Spinal cord (tissue), 10 donors: ENCODE data around the gene RGS7. TPM values are rescaled to one million over a fixed set of nuclear protein-coding genes. Genes with fewer than 3 reads are reported as not detected.

ENCODE experiments used
- DNase-seq, 6 donors: peaks; one replicate each; pipeline versions ENCODE4 v3.0.0 to v3.0.0-alpha.2; 2013 to 2015; ENCODE audit warnings: low spot score in 6 of 6, low read depth in 4 of 6
- H3K27ac ChIP-seq: one replicate; pipeline ENCODE4 v1.5.1; 2013; ENCODE audit warnings: low read depth, low read length, control low read depth
- H3K27me3 ChIP-seq: one replicate; pipeline ENCODE4 v1.6.1; 2013; ENCODE audit warnings: low read length; ENCODE audit not compliant: control insufficient read depth, insufficient read depth
- H3K36me3 ChIP-seq: one replicate; pipeline ENCODE4 v1.6.1; 2013; ENCODE audit warnings: low read length; ENCODE audit not compliant: control insufficient read depth, insufficient read depth
- H3K4me1 ChIP-seq: one replicate; pipeline ENCODE4 v1.6.1; 2013; ENCODE audit warnings: low read length; ENCODE audit not compliant: control insufficient read depth, insufficient read depth
- H3K4me3 ChIP-seq: one replicate; pipeline ENCODE4 v1.5.1; 2013; ENCODE audit warnings: low read depth, low read length, control low read depth
- H3K9me3 ChIP-seq: one replicate; pipeline ENCODE4 v1.6.1; 2013; ENCODE audit warnings: low read length; ENCODE audit not compliant: control insufficient read depth, insufficient read depth
- WGBS: methylation state at CpG from one replicate; pipeline ENCODE4 v1.1.5; 2013; ENCODE audit warnings: missing lambda C conversion rate; ENCODE audit not compliant: insufficient coverage; 5-methylcytosine and 5-hydroxymethylcytosine counted together
- polyA plus RNA-seq, 2 donors: library from polyadenylated mRNA; unstranded; fragments of 120-200 nt; gene quantifications; one replicate each; pipeline ENCODE4 v1.2.1, GENCODE V29; 2013; ENCODE audit not compliant: insufficient read length in 2 of 2
- total RNA-seq, 2 donors: library from RNA; depleted of rRNA in 1 of 2; stranded (reverse); fragments of 120-200 nt in 1 of 2; fragments of >200 nt in 1 of 2; gene quantifications; one replicate each; pipeline versions ENCODE4 v1.2.3 to v1.2.4, GENCODE V29; 2013 to 2014
- donor health status: healthy.

RGS7 gene
- total and polyA plus RNA-seq, 4 donors, result 9.5 to 44.1 (median 31.3) TPM

GRCh38 chr1:240804475-240804874 is 552.5 kb downstream of the RGS7 start:
- Histone ChIP-seq H3K4me3 (no peak overlapping the region), H3K4me1 (no peaks in the 10 kb centered on the region), H3K27ac (no peak overlapping the region), H3K36me3 (no peaks in the 10 kb centered on the region), H3K27me3 (no peaks in the 10 kb centered on the region), H3K9me3 (no peaks in the 10 kb centered on the region)
- 20% methylated on average over 1 of the region's 2 CpGs for WGBS
- no peak for DNase-seq

- H3K27me3 ChIP-seq, result no peaks in the 10 kb centered on the region
- no peak overlapping the region for H3K27ac ChIP-seq
- no peak for DNase-seq
- H3K9me3 ChIP-seq, result no peaks in the 10 kb centered on the region
- no peaks in the 10 kb centered on the region for H3K4me1 ChIP-seq
- no peak overlapping the region for H3K4me3 ChIP-seq
- no peaks in the 10 kb centered on the region for H3K36me3 ChIP-seq
These were observed 553.9 kb downstream of the RGS7 start for GRCh38 chr1:240803151-240803550.

GRCh38 chr1:240802271-240802670 is 554.7 kb downstream of the RGS7 start:
- DNase-seq, result no peak
- Histone ChIP-seq H3K4me3 (no peak overlapping the region), H3K27me3 (no peaks in the 10 kb centered on the region), H3K4me1 (no peaks in the 10 kb centered on the region), H3K9me3 (no peaks in the 10 kb centered on the region), H3K27ac (no peak overlapping the region), H3K36me3 (no peaks in the 10 kb centered on the region)
- WGBS, result no CpG with 5 or more reads among the region's 2 CpGs

- H3K4me3 ChIP-seq, result no peak overlapping the region
- no peaks in the 10 kb centered on the region for H3K27me3 ChIP-seq
- WGBS, result no CpG with 5 or more reads among the region's 3 CpGs
- H3K27ac ChIP-seq, result no peak overlapping the region
- no peak for DNase-seq
- no peaks in the 10 kb centered on the region for H3K4me1 ChIP-seq
- H3K36me3 ChIP-seq, result no peaks in the 10 kb centered on the region
- H3K9me3 ChIP-seq, result no peaks in the 10 kb centered on the region
These were observed 555.6 kb downstream of the RGS7 start for GRCh38 chr1:240801442-240801841.

GRCh38 chr1:240800291-240800690 is 556.7 kb downstream of the RGS7 start:
- Histone ChIP-seq H3K4me3 (no peak overlapping the region), H3K36me3 (no peaks in the 10 kb centered on the region), H3K27me3 (no peaks in the 10 kb centered on the region), H3K4me1 (no peaks in the 10 kb centered on the region), H3K9me3 (no peaks in the 10 kb centered on the region), H3K27ac (no peak overlapping the region)
- WGBS, result 83% methylated on average over 1 of the region's 1 CpG
- no peak for DNase-seq

- no peaks in the 10 kb centered on the region for H3K4me1 ChIP-seq
- no peaks in the 10 kb centered on the region for H3K27me3 ChIP-seq
- no peak overlapping the region for H3K4me3 ChIP-seq
- no CpG with 5 or more reads among the region's 1 CpG for WGBS
- H3K27ac ChIP-seq, result no peak overlapping the region
- no peak for DNase-seq
- no peaks in the 10 kb centered on the region for H3K36me3 ChIP-seq
- H3K9me3 ChIP-seq, result no peaks in the 10 kb centered on the region
These were observed 560.0 kb downstream of the RGS7 start for GRCh38 chr1:240797050-240797449.

- Histone ChIP-seq H3K36me3 (no peaks in the 10 kb centered on the region), H3K27me3 (no peaks in the 10 kb centered on the region), H3K4me3 (no peak overlapping the region), H3K27ac (no peak overlapping the region), H3K9me3 (no peaks in the 10 kb centered on the region), H3K4me1 (no peaks in the 10 kb centered on the region)
- DNase-seq, result no peak
- 81% methylated on average over 2 of the region's 6 CpGs for WGBS
These were observed 562.8 kb downstream of the RGS7 start for GRCh38 chr1:240794046-240794843.

- WGBS, result no CpG with 5 or more reads among the region's 5 CpGs
- DNase-seq, result peak in 1 of 6 donors; percentile 66
- H3K27ac ChIP-seq, result no peak overlapping the region
These were observed 564.0 kb downstream of the RGS7 start for GRCh38 chr1:240792915-240793529.

GRCh38 chr1:240790856-240791255 is 566.1 kb downstream of the RGS7 start:
- no peak overlapping the region for H3K4me3 ChIP-seq
- no peaks in the 10 kb centered on the region for H3K4me1 ChIP-seq
- H3K9me3 ChIP-seq, result no peaks in the 10 kb centered on the region
- H3K36me3 ChIP-seq, result no peaks in the 10 kb centered on the region
- no peak for DNase-seq
- H3K27me3 ChIP-seq, result no peaks in the 10 kb centered on the region
- H3K27ac ChIP-seq, result no peak overlapping the region

More at GRCh38 chr1:240792915-240793529, 564.0 kb downstream of the RGS7 start:
- Histone ChIP-seq H3K4me1 (no peaks in the 10 kb centered on the region), H3K9me3 (no peaks in the 10 kb centered on the region), H3K27me3 (no peaks in the 10 kb centered on the region), H3K4me3 (no peak overlapping the region), H3K36me3 (no peaks in the 10 kb centered on the region)

GRCh38 chr1:240786880-240787279 is 570.1 kb downstream of the RGS7 start:
- no CpG with 5 or more reads among the region's 1 CpG for WGBS
- Histone ChIP-seq H3K27me3 (no peaks in the 10 kb centered on the region), H3K4me3 (no peak overlapping the region), H3K36me3 (no peaks in the 10 kb centered on the region), H3K27ac (no peak overlapping the region), H3K4me1 (no peaks in the 10 kb centered on the region), H3K9me3 (no peaks in the 10 kb centered on the region)
- no peak for DNase-seq
